Measurements from ENCODE around the gene LGALS14.

DNA sequence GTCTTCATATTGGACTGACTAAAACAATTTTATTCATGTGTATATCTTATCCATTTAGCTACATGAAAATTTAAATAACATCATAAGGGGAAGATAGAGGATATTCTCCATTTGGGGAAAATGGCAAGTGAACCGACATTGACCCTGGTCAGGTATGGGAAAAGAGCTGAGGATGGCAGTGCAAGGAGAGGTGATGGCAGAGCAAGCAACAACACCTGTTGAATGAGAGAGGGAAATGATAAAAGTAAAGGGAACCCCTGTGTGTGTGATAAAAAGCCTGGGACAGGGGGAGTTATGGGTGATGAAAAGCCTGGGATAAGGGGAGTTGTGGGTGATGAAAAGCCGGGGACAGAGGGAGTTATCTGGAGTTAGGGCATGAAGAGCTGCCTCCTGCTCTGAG is 29.6 kb downstream of the LGALS14 start:
- TF ChIP-seq, protein P1, sequence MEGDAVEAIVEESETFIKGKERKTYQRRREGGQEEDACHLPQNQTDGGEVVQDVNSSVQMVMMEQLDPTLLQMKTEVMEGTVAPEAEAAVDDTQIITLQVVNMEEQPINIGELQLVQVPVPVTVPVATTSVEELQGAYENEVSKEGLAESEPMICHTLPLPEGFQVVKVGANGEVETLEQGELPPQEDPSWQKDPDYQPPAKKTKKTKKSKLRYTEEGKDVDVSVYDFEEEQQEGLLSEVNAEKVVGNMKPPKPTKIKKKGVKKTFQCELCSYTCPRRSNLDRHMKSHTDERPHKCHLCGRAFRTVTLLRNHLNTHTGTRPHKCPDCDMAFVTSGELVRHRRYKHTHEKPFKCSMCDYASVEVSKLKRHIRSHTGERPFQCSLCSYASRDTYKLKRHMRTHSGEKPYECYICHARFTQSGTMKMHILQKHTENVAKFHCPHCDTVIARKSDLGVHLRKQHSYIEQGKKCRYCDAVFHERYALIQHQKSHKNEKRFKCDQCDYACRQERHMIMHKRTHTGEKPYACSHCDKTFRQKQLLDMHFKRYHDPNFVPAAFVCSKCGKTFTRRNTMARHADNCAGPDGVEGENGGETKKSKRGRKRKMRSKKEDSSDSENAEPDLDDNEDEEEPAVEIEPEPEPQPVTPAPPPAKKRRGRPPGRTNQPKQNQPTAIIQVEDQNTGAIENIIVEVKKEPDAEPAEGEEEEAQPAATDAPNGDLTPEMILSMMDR (IDR thresholded peaks at IDR 0.05): no peak
- TF ChIP-seq POLR2A (IDR thresholded peaks at IDR 0.05): no peak

Data from esophagus squamous epithelium (tissue), 4 donors.